Endometrial microvascular endothelial cells (primary cell): ENCODE results near the gene FOXD2. TPM values are rescaled to one million over a fixed set of nuclear protein-coding genes. Genes with fewer than 3 reads are reported as not detected.

Experiments used
- in situ Hi-C: cut with HindIII; loops from 2 replicates; pipeline ENCODE4 v1.10.0; 2017; ENCODE audit warnings: low sequenced_read_pairs, low pct_unique_long_range_greater_than_20kb; ENCODE audit errors: inconsistent ontology term
- total RNA-seq: library from RNA; depleted of rRNA; stranded (reverse); fragments of >200 nt; gene quantifications from one replicate; pipeline ENCODE4 v1.2.3, GENCODE V29; 2015; ENCODE audit errors: inconsistent ontology term

The FOXD2 gene
- total RNA-seq = 0.28 TPM

DNA sequence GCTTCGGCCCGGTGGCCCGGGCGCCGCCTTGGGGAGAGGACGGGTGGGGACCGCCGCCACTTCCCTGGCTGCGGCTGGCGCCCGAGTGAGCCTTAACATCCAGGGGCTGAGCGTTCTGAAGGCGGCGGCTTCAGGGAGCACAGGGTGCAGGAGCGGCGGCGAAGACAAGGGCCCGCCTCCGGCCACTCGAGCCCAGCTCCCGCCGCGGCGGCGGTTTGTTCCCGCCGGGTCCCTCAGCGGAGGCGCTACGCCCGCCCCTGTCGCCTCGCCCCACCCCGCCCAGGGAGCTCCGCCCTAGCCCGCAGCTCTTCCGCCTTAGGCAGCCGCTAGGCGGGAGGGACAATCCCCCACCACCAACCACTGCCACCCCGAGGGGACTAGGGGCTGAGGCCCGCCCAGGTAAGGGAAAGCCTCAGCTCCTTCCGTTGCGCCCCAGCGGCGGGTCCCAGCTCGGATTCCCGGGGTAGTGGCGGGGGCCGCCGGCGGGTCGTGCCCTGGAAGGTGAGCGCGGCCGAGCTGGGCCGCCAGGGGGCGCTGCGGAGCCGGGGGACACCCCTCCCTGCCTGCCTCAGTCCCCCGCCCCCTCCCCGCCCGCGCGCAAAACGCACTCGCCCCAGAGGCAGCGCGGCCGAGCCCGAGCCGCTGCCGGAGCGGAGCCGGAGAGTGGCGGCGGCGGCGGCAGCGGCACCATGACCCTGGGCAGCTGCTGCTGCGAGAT lies at the start of gene FOXD2:
Gene FOXD2 (plus strand): TSS at position 598 of the 718 bp plus-strand sequence. CDS start 92 bp downstream, at position 690.
- in situ Hi-C loops = no loop called here

DNA sequence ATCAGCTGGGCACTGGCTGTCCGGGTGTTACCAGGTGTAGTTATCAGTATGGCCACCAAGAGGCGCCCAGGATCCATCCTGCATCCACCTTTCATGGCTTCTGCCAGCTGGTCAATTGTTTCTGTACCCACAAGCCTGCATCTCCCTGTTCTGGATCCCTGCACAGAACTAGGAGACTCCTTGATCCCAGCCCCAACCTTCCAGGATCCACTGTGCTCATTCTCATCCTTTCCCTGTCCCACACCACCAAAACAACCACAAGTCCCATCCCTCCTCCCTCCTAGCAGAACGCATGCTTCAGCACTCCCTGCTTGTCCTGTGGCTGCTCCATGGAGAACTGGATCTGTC lies 49.0 kb upstream of the FOXD2 start:
- in situ Hi-C loops = no loop called here

DNA sequence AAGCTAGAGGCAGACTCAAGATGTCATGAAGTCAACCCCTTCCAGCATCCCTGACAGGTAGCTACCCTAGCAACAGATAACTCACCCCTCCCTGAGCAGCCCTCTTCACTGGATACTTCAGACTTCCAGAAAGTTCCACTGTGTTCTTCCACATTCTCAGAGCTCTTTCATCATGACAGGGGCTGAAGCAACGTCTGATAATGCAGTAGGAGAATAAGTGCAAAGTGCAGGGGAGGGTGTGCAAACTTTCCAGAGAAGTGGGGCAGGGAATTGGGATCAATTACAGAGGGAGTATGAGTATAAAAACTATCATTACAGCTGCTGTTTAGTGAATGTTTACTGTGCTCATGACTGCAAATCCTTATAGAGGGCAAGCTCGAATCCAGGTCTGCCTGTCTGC lies 48.1 kb upstream of the FOXD2 start:
- in situ Hi-C loops = no loop called here

DNA sequence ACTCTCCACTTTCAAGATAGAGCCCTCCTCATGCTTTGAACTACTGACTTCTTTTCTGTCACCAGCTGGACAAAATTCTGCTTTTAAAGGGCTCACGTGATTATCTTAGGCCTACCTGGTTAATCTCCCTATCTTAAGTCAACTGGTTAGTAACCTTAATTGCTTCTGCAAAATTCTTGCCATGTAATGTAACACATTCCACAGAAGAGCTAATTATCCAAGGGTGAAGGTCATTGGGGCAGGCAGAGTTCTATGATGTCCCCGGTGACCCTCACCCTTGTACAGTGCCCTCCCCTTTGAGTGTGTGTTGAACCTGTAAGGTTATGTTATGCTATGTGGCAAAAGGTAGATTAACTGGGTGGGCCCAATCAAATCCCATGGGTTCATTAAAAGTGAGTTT lies 47.0 kb upstream of the FOXD2 start:
- in situ Hi-C loops = no loop called here

DNA sequence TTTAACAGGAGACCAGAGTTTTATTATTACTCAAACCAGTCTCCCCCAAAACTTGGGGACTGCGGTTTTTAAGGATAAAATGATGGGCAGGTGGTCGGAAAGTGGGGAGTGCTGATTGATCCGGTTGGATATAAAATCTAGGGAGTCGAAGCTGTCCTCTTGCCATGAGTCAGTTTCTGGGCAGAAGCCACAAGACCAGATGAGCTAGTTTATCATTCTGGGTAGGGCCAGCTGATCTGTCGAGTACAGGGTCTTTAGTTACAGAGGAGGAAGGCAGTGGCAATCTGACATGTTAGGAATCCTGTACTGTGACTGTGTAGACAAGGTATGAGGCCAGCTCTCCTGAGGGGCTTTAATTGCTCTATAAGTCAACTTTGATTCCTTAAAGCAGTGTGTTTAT lies 44.7 kb upstream of the FOXD2 start:
- in situ Hi-C loops = no loop called here

DNA sequence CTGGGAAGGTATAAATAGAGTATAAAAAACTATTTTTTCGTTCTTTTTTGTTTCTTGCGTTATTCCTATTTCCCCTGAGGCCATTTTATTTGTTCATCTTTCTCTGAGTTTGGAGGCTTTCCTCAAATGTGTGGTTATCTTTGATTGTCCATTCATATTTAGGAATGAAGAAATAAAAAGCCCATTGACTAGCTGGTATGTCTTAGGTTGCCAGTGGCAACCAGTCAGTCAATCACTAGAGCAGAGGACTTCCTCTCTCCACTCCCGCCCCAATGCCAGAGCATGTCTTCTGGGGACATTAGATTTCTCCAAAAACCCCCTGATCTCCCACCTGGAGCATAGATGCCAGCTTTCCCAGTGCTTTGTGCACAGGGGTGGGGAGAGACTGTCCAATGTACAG lies 42.4 kb upstream of the FOXD2 start:
- in situ Hi-C loops = no loop called here

DNA sequence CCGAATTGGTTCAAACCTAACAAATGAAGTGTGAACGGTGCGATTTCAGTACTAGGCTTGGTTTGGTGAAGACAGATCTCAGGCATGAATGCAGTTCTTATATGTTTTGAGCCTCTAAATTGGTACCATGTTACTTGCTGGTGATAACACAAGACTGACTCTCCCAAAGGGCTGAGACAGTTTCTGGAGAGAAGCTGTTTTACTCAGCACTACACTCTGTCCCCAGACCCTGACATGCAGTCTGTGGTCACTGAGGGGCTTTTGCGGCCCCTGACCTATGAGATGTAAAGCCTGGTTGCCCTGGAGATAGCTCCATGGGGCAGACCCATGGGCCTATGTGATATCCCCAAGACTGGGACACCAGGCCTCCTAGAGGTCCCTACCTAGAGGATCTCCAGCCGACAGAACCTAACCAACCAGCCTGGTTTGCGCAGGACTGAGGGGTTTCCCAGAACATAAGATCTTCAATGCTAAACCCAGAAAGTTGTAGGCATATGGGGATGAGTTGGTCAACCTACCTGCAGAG lies 41.1 kb upstream of the FOXD2 start:
- in situ Hi-C loops = no loop called here

DNA sequence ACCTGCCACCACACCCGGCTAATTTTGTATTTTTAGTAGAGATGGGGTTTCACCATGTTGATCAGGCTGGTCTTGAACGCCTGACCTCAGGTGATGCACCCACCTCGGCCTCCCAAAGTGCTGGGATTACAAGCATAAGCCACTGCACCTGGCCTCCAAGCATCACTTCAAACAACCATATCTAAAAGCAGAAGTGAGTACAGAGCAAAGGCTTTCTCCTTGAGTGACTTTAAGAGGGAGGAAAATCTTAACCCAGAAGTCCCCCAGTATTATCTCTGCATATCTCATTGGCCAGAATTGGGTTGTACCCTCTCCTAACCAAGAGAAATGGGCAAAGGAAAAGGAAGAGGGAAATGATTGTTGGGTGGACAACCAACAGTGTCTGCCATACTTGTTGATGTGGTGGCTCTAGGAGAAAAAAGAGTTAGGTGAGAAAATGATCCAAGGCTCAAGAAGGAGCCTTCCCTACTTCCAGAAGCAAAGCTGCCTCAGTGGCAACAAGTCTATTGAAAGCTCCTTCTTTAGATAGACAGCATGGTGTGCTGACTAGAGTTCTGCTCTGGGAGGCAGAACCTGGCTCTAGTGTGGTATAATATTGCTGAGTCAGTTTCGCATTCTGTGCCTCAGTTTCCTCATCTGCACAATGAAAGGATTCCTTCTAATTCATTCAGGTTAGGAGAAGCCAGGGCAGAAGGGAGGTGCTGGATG lies 38.6 kb upstream of the FOXD2 start:
- in situ Hi-C loops = no loop called here

DNA sequence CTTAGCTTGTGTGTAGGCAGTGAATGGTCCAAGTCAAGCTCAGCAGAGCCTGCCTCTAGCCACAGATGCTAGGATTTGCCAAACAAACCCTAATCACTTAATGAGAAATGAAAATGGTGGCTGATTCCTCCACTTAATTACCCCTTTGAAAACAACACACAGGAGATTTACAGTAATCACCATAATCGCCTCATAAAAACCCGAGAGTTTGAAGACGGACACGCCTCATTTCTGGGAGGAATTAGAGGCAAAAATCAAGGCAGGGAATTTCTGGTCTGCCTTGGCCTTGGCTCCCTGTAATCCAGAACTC lies 38.0 kb upstream of the FOXD2 start:
- in situ Hi-C loops = no loop called here

DNA sequence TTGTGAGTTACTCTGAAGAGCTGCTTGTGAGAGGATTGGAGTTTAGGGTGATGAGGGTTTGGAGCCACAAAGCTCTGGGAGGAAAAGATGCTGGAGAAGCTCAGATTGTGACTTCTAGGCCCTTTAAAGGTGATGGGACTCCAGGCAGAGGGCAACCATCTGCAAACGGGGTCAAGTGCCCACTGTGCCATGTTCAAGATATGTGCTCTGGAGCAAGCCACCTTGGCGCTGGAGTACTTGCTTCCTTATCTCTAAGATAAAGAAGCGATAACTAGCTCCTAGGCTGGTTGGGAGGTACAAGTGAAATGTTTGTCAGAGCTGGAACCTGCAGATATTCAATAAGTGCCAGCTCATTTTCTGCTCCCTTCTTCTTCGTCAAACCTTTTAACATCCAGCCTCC lies 36.1 kb upstream of the FOXD2 start:
- in situ Hi-C loops = no loop called here

DNA sequence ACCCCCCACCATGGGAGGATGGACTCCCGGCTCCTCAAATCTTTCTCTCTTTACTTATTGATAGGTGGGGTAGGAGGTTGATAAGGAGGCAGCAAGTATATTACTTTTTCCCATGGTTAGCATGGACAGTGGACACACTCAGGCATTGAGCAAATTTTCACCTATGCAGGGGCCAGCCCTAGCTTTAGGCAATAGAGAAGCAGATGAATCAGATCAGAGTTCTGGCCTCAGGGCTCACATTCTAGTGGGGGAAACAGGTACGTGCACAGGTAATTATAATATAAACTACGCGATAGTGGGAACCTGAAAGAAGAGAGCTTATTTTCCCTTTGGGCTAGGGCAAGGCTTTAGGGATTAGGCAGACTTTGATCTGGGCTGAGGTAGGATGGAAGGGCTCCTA lies 35.3 kb upstream of the FOXD2 start:
- in situ Hi-C loops = no loop called here

DNA sequence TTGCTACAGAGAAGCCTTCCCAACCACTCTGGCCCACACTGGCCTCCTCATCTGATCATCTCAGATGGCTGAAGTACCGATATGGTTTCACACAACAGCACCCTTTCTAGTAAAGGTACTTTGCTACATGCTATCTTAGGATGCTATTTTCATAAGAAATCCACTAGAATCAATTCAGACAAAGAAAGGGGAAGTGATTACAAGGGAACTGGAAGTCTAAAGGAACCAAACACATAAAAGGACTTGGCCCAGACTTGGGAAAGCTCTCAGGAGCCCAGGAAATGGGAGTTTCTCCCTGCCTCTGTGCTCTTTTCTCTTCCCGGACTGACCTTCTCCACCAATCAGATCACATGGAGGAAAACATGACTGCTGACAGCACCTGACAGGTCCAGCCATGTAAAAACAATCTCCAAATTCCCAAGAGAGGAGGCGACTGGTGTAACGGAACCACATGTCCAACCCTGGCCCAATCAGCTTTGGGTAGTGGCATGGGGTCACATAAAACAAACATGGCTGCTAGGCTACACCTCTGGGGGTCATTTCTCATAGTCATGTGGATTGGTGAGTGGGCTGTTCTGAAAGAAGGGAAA lies 34.4 kb upstream of the FOXD2 start:
- in situ Hi-C loops = no loop called here

DNA sequence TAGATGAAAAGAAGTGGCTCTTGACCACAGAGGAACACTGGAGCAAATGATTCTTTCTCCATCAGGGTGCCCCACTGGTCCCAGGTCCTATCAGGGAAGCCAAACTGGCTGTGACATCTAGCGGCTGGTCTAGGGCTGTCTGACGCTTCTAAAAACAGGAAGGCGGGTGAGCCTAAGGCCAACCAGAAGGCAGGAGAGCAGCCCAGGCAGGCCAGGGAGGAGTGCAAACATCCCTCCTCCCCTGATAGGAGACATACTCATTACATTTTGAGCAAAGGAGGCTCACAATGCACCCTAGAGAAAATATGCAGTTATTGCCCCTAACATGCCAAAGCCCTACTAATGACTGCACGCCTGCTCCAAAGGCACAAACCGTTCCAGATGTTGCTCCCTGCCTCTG lies 32.1 kb upstream of the FOXD2 start:
- in situ Hi-C loops = no loop called here

DNA sequence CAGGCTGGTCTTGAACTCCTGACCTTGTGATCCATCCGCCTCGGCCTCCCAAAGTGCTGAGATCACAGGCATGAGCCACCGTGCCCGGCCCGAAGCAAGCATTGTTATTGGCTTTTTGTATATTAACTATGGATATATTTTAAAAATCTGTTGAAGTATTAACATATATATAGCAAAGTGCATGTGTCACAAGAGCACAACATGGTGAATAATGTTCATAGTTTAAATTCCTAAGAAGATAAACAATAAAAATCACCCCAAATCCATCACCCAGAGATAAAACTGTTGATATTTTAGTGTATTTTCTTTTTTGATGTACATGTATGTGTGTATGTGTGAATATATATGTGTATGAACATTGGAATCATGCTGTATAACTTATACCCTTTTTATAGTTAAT lies 30.9 kb upstream of the FOXD2 start:
- in situ Hi-C loops = no loop called here

DNA sequence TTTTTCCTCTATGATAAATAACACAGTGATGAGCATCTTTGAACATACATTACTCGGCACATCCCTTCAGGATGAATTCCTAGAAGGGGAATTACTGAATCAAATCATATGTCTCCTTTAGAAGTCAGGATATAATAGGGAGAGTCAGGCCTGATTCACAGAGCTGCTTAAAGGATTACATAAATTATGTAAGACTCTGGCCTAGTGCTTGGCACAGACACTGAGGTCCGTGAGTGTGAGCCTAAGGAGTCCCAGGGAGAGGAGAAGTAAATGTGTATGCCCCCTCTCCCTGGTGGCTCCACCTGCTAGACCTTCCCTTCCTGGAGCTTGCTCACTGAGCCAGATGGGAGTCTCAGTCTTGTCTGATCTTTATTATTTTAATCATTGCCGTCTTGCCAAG lies 30.4 kb upstream of the FOXD2 start:
- in situ Hi-C loops = no loop called here

DNA sequence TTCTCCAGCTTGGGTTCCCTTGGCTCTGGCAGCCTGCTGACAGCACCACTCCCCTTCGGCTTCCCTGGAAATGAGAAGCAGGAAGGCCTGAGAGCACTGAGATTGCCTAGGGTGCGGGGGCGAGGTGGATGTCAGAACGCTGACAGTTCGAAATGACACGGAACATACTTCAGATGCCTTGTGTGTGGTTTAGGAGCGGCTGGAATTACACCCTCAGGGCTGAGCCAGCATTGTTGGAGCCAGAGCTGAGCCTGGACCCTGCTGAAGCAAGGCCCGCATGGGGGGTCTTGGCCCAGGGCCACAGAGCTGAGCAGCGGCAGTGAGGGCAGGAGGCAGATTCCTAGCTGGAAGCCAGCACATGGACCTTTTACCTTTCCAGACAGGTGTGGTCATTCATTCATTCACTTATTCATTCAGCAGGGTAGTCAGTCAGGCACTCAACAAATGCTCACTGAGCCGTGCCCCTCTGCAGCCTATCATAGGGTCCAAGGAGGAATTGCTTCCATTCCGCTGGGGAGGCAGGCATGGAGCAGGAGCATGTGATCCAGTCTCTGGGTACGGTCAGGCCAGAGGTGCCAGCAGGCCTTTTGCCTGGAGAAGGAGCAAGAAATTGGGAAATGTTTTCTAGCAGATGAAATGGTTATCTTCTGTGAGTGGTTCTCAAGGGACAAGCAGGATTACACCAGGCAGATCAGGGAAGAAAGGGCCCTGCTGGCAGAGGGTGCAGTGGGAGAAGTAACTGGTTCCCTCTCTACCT lies 28.4 kb upstream of the FOXD2 start:
- in situ Hi-C loops = no loop called here

DNA sequence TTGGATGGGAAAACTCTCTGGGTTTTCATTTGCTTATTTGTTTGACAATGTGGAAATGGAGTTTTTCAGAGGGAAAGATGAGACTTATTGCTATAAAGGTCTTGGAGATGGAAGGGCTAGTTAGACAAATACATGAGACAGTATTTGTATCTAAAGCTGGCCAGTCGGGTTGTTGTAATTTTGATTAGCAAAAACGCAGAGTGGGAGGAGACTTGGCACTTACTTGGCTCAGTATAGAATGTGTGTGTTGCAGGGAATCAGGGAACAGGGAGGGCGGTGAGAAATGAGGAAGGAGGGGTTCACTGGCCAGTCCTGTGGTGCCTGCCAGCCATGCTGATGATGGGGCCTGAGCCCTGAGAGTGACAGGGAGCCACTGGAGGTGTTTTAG lies 27.8 kb upstream of the FOXD2 start:
- in situ Hi-C loops = no loop called here

DNA sequence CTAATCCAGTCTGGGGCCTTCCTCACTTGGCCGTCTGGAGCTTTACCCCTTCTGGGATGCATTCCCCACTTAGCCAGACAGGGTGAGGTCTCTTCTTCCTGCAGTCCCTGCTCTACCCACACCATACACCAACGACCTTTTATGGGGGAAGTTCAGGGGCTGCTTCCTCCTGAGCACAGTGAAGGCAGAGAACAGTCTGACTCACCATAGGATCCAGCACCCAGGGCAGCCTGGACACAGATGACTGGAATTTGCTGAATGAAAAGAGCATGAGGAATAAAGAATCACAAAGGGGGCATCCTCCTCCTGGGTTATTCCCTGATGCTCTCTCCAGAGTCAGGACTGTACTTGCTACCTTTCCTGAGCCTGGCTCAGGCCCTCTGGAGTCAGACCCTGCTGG lies 26.4 kb upstream of the FOXD2 start:
- in situ Hi-C loops = no loop called here

DNA sequence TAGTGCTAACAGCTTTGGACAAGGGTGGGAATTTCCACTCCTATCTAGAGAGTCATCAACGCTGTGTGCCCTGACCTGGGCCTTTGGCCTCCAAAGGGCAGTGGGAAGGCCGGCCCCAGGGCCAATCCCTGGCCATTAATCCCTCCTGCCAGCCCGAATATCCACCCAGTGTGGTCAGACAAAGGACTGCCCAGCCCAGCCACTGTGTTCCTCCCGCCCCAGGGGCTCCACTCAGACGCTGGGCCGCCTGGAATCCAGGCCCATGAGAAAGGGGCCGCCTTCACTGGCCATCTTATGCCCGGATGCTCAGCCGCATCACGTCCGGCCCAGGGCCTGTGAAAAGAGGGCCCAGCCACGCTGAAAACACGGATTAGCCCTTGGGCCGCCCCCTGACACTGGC lies 25.4 kb upstream of the FOXD2 start:
- in situ Hi-C loops = no loop called here
